ENCODE data around the gene AOPEP.
A peak's percentile ranks its signal among the peaks of the same experiment; 100 is the strongest.

AOPEP gene

DNA sequence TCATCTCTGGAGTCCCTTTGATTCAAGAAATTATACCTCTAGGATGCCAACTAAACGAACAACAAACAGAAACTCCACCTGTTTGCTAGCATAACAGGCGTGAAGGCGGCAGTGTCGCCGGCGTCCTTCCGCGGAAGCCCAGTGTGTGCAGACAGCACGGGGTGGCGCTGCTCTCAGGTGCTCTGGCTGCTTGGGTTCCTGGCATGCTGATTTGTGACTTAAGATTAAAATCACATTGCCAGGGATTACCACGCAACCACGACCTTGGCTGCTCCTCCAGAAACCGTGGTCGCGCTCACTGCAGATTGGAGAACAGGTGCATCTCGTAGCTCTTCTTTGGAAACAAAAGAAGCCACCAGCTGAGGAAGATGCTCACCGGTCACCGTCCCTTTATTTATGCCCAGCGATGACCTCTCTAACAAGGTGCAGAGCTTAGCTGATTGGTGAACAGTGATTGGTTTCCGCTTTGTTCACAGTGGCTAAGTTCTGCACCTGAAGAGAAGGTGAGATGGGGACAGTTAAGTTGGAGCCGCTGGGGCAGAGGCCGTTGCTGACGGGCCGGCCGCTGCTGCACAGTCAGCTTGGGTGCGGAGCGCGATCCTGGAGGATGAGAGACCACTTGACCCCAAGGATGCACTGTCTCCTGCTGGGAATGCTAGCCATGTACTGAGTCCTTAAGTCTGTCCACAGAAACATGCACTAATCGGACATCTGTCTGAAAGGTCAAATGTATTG is 358.7 kb downstream of the AOPEP start:
- DNase-seq: no peak
- H3K27me3 ChIP-seq (replicated peaks): no peaks in the 10 kb centered on the region
- no peak overlapping the region for H3K4me3 ChIP-seq (ENCODE audit: low read depth, low read length)
- in situ Hi-C loops (cut with HindIII; ENCODE audit: low pct_ligation_motif_present, low sequenced_read_pairs): no loop called here
- no peak for TF ChIP-seq CTCF (IDR thresholded peaks at IDR 0.05; ENCODE audit: low read depth, low read length, missing control alignments)
- H3K36me3 ChIP-seq (replicated peaks): peaks cover 43% of the 10 kb centered on the region
- no peak overlapping the region for H3K27ac ChIP-seq

GRCh38 chr9:95085861-95086563 is 359.5 kb downstream of the AOPEP start:
- in situ Hi-C loops (cut with HindIII; ENCODE audit: low pct_ligation_motif_present, low sequenced_read_pairs): no loop called here
- H3K27ac ChIP-seq: no peak overlapping the region
- H3K4me3 ChIP-seq (ENCODE audit: low read depth, low read length): no peak overlapping the region
- no peaks in the 10 kb centered on the region for H3K27me3 ChIP-seq (replicated peaks)
- peaks cover 39% of the 10 kb centered on the region for H3K36me3 ChIP-seq (replicated peaks)
- no peak for DNase-seq
- TF ChIP-seq CTCF (IDR thresholded peaks at IDR 0.05; ENCODE audit: low read depth, low read length, missing control alignments): peak; percentile 37

DNA sequence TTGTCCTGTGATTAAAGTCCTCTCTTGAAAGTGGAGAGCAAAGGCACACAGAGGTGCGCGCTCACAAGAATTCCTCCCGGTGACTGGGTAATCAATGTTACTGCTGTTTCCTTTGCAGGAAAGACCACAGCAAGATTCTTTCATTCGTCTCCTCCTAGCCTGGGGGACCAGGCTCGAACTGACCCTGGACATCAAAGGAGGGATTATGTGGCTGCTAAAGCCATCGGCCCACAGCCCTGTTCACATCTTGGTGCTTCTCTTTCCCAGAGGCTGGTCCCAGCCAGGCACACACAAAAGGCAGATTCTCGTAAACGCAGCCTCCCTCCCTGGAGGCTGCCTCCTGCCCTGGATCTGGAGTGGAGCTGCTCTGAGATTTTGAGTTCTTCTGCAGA is 360.1 kb downstream of the AOPEP start:
- H3K36me3 ChIP-seq (replicated peaks): peaks cover 38% of the 10 kb centered on the region
- no peak for TF ChIP-seq CTCF (IDR thresholded peaks at IDR 0.05; ENCODE audit: low read depth, low read length, missing control alignments)
- in situ Hi-C loops (cut with HindIII; ENCODE audit: low pct_ligation_motif_present, low sequenced_read_pairs): no loop called here
- H3K27me3 ChIP-seq (replicated peaks): no peaks in the 10 kb centered on the region
- no peak for DNase-seq
- no peak overlapping the region for H3K4me3 ChIP-seq (ENCODE audit: low read depth, low read length)
- H3K27ac ChIP-seq: no peak overlapping the region

DNA sequence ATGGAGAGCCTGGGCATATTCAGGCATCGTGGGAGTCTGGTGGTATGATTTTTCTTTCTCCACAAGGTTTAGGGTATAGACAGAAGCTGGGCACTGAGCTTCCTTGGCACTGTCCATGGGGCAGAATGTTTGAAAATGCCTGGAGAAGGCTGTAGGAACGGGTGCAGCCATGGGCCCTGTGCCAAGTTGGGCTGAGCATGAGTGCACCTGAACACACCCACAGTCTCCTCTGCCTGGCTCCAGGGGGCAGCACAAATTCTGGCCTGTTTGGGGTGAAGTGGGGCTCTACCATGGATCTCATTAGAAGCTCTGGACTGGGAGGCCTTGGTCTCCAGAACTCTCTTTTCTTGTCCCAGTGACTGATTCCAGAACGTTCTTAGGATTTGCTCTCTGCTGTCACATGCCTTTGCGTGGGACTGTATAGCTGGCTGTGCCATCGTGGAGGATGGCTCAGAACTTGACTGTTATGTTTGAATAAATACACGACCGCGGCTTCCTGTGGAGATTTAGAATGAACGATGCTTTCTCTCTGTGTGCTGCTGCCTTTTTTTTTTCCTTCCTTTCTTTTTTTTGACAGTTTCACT is 361.3 kb downstream of the AOPEP start:
- Histone ChIP-seq H3K27ac (no peak overlapping the region), H3K36me3 (replicated peaks) (peaks cover 28% of the 10 kb centered on the region), H3K27me3 (replicated peaks) (no peaks in the 10 kb centered on the region), H3K4me3 (ENCODE audit: low read depth, low read length) (no peak overlapping the region)
- DNase-seq: no peak
- in situ Hi-C loops (cut with HindIII; ENCODE audit: low pct_ligation_motif_present, low sequenced_read_pairs): no loop called here
- TF ChIP-seq CTCF (IDR thresholded peaks at IDR 0.05; ENCODE audit: low read depth, low read length, missing control alignments): peak; percentile 46

- no peak overlapping the region for H3K4me3 ChIP-seq (ENCODE audit: low read depth, low read length)
- no peak overlapping the region for H3K27ac ChIP-seq
- in situ Hi-C loops (cut with HindIII; ENCODE audit: low pct_ligation_motif_present, low sequenced_read_pairs): no loop called here
- H3K27me3 ChIP-seq (replicated peaks): no peaks in the 10 kb centered on the region
- no peak for TF ChIP-seq CTCF (IDR thresholded peaks at IDR 0.05; ENCODE audit: low read depth, low read length, missing control alignments)
- DNase-seq: no peak
- H3K36me3 ChIP-seq (replicated peaks): peaks cover 22% of the 10 kb centered on the region
Measured at GRCh38 chr9:95088421-95089161, 362.1 kb downstream of the AOPEP start.

All from brain microvascular endothelial cell (primary cell).